ENCODE results near the gene ADGRF3.

DNA sequence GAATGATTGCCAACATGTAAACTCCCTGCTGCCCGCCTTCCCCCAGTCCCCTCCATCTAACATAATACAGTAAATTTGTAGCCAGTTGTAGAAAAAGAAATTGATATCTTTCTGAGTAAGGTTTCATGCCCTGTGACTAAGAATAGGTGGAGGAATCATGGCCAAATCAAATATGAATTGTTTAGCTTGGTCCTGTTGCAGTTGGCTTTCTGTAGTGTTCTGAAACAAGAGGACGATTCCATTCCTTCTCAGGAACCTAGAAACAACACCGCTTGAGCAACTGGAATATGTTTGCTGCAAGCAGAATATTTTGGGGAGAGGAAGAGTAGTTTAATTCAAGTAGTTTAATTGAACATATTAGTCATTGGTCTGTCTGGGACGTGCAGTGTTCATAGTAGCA is 48.1 kb upstream of the ADGRF3 start:
- TF ChIP-seq POLR2AphosphoS5 (IDR thresholded peaks at IDR 0.05; ENCODE audit: low read depth, low read length): no peak
- no peak for TF ChIP-seq POLR2A (IDR thresholded peaks at IDR 0.05; ENCODE audit: low read depth, low read length)
- no peak for TF ChIP-seq TAF1 (IDR thresholded peaks at IDR 0.05; ENCODE audit: borderline replicate concordance, low read depth, low read length)

Data from GM12892 (cell line).